Measurements from ENCODE around the gene BRIP1.
A peak's percentile ranks its signal among the peaks of the same experiment; 100 is the strongest.
"Not testable (repeated sequence)": the region's sequence is repeated elsewhere in the genome, so short reads cannot be mapped to it uniquely, and the experiment has no call there.

Gene BRIP1

GRCh38 chr17:61826866-61827265, 36.5 kb downstream of the BRIP1 start:
- not testable (repeated sequence) for DNase-seq

DNA sequence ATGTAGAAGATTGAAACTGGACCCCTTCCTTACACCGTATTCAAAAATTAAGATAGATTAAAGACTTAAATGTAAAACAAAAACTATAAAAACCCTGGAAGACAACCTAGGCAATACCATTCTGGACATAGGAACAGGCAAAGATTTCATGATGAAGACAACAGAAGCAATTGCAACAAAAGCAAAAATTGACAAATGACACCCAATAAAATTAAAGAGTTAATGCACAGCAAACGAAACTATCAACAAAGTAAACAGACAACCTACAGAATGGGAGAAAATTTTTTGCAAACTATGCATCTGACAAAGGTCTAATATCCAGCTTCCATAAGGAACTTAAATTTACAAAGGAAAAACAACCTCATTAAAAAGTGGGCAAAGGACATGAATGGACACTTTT, 37.1 kb downstream of the BRIP1 start:
- DNase-seq: not testable (repeated sequence)

DNA sequence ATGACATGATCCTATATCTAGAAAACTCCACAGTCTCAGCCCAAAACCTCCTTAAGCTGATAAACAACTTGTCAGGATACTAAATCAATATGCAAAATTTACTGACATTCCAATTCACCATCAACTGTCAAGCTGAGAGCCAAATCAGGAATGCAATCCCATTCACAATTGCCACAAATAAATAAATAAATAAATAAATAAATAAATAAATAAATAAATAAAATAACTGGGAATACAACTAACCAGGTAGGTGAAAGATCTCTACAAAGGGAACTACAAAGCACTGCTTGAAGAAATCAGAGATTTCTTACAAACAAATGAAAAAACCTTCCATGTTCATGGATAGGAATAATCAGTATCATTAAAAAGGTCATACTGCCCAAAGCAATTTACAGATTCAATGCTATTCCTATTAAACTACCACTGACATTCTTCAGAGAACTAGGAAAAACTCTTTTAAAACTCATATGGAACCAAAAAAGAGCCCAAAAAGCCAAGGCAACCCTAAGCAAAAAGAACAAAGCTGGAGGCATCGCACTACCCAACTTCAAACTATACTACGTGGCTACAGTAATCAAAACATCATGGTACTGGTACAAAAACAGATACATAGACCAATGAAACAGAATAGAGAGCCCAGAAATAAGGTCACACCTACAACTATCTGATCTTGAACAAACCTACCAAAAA, 37.7 kb downstream of the BRIP1 start:
- no peak for DNase-seq

- no peak for DNase-seq
Measured at GRCh38 chr17:61822326-61823285, 40.7 kb downstream of the BRIP1 start.

- DNase-seq: no peak
Measured at GRCh38 chr17:61821655-61822054, 41.7 kb downstream of the BRIP1 start.

- not testable (repeated sequence) for DNase-seq
Measured at GRCh38 chr17:61819265-61819664, 44.1 kb downstream of the BRIP1 start.

GRCh38 chr17:61818225-61818624, 45.1 kb downstream of the BRIP1 start:
- no peak for DNase-seq

DNA sequence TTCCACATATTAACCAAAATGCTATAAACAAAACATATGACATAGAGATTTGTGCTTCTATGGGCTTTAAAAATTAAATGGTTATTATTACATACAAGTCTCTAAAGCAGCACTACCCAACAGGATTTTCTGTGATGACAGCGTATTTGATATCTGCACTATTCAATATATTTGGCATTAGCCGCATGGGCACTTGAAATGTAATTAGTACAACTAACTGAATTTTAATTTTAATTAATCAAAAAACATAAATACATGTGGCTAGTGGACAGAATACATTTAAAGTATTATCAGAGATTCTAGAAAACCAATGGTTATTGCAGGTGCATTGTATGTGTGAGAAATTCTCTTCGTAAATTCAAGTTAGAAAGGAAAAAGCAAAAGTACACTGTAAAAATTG, 45.9 kb downstream of the BRIP1 start:
- DNase-seq: no peak

DNA sequence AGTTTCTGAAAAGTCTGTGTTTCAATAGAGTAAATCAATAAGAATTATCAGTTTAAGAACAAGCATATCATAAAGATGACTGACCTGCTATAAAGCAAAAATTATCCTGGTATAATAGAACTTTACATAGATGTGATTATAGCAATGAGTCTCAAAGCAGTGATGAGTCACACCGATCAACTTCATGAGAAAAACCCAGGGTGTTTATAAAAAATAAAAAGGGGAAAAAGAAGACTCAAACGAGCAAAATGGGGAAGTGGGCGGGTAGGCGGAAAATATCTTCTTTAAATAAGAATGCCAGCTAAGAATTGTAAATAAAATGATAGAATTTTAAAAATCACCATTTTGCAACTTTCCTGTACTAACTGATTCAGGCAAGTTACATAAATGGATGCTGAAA, 46.8 kb downstream of the BRIP1 start:
- DNase-seq: no peak

- peak in 2 of 3 experiments; percentile 38 to 85 for DNase-seq
Measured at GRCh38 chr17:61815863-61816503, 47.3 kb downstream of the BRIP1 start.

DNA sequence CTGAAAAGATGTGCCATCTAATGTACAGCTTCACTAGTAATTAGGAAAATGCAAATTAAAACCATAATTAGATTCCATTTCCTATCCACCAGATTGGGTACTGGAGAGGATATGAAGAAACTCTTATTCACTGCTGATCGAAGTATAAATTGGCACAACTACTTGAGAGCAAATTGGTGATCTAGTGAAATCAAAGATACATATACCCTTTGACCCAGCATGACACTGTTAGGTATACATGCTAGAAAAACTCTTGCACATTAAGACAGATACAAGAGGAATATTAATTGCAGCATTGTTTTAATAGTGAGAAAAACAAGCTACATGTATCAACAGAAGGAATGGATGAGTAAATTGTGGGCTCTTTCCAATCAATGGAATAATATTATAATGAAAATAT, 48.8 kb downstream of the BRIP1 start:
- DNase-seq: no peak

DNA sequence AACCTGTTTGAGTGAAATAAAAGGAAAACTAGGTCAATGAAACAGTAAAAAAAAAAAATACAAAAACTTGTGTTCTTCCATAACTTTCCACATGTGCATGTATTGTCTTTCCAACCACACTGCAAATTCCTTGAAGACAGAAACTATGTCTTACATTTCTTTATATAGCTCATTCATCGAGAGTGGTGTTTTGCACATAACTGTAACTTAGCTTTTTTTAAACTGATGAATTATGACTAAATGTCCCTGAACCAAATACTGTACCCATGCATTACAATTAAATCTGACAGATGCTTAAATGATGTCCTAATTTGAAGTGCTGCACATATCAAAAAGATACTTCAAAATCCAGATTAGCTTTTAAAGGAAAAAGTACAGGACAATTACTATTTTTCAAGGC, 50.1 kb downstream of the BRIP1 start:
- no peak for DNase-seq

GRCh38 chr17:61812747-61813146, 50.6 kb downstream of the BRIP1 start:
- DNase-seq: no peak

- DNase-seq: peak; percentile 23 to 77 (median 35)
Measured at GRCh38 chr17:61809816-61810392, 53.4 kb downstream of the BRIP1 start.

- no peak for DNase-seq
Measured at GRCh38 chr17:61808442-61808841, 54.9 kb downstream of the BRIP1 start.

GRCh38 chr17:61806936-61807335, 56.4 kb downstream of the BRIP1 start:
- no peak for DNase-seq

- peak in 2 of 3 experiments; percentile 41 to 90 for DNase-seq
Measured at GRCh38 chr17:61806081-61806828, 57.1 kb downstream of the BRIP1 start.

GRCh38 chr17:61805399-61805798, 57.9 kb downstream of the BRIP1 start:
- DNase-seq: peak in 1 of 3 experiments; percentile 35

DNA sequence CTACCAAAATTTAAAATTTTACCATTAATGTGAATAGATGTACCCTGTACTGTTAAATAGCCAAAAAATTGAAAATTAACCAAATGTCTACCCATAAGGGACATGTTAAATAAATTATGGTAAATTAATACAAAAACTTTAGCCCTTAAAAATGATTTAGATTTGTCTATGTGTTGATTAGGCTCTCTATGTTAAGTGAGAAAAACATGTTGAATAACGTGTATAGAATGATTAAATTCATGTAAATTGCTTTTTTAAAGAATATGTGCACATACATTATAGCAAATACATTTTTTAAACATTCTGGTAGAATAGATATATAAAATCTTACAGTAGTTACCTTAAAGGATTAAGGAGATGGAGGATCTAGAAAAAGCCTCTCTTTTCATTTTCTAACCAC, 59.5 kb downstream of the BRIP1 start:
- no peak for DNase-seq

- DNase-seq: no peak
Measured at GRCh38 chr17:61803216-61803615, 60.1 kb downstream of the BRIP1 start.

DNA sequence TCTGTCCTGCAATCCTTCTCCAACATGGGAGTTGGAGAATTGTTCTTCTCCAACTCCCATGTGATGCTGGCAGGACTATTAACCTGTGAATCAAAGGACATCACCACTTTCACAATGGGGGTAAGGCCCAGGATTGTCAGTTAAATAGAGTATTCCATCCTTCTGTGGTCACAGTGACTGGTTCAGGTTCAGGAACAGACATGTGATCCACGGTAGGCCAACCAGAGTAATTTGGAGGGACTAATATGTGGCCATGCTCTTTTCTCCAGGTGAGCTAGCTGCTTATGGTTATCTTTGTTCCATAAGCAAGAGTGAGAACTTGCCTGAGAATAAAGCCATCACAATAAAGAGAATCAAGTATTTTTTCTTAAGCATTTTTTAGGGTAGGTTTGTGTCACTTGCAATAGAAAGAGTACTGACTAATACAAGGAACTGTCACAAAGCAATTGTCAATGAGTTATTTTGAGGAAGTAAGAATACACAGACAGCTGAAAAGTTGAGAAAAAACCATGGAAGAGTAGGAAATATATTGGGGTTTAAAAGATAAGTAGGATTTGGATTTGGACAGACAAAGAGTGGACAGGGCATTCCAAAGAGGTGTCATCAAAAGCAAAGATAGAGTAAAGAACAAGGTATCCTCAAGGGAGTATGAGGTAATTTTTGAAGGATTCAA, 63.4 kb downstream of the BRIP1 start:
- DNase-seq: no peak

DNA sequence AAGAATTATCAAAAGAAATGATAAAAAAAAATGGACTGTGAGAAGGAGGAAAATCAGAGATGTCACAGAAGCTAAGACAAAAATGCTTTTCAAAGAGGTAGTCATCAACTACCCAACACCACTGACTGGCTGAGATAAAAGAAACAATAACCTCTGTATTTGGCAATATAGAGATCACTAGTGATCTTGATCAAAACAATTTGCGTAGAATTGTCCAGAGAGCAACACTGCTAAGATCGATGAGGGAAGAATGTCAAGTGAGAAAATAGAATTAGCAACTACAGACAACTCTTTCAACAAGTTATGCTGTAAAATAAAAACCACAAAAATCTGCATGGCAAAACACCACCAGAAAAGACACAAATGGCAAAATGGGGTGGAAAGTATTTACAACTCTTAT, 66.0 kb downstream of the BRIP1 start:
- DNase-seq: no peak

Data from NCI-H1417 (cell line).